NCI-H510A (cell line): ENCODE measurements around the gene ZNF410.

Source experiments
- DNase-seq: peaks from one replicate; lab custom pipeline; 2025; lab: John Stamatoyannopoulos, UW

The ZNF410 gene

DNA sequence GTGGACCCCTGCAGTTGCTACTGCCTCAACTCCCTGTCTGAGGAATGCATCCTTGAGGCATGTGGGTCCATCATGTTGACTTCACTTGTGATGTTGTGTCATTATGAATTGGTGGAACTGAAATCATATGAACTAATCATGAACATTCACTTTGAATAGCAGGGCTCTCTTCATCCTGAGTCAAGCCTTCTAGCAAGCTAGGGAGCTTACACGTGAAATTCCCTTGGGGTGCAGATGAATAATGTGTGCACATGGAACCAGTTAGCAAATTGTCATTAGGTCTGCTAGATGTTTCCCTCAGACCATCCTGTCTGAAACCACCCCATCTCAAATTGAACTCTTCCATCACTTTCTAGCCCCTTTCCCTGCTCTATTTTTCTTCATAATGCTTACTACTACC lies 67.1 kb downstream of the ZNF410 start:
- no peak for DNase-seq

DNA sequence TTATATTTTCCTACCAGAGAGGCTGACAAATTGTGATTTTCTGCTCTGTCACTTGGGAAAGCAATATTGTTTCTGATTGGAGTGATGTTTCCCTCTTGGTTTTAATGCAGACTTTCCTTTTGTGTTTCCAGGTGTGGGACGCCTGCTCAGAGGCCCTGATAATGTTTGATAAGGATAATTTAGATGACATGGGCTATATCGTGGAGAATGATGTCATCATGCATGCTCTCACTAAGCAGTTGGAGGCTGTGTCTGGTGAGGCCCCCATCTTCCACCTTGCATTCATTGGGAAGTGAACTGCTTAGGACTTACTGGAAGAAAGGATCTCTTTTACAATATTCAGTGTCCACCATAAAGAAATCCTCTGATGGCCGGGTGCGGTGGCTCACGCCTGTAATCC lies 69.0 kb downstream of the ZNF410 start:
- no peak for DNase-seq

DNA sequence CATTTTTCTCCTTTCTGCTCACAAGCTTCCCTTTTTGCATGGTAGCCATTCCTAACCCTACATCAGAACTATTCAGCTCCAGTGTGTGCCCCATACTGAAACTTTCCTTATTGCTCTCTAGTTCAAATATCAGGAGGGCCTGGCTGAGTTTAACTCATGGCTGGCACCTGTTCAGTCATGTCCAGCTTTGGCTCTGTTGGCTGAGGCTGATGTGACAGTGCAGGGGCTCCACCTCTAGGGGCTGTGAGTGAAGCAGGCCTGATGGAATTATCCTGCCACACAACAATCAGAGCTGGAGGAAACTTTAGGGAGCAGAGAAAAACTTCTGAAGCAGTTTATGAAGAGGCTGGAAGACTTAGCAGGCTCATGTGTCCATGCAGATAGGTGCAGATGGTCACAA lies 71.9 kb downstream of the ZNF410 start:
- no peak for DNase-seq

DNA sequence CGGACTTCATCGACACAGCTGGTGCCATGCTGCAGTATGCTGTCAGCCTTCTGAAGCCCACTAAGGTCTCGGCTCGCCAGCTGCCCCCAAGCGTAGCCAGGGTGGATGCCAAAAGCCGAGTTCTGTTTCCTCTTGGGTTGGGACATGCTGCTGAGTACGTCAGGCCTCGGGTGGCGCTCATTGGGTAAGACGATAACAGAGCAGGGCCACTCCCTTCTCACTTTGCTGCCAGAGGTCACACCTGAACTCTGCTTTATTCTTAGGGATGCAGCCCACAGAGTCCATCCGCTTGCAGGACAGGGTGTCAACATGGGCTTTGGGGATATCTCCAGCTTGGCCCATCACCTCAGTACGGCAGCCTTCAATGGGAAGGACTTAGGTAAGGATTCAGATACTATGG lies 74.5 kb downstream of the ZNF410 start:
- DNase-seq = no peak

DNA sequence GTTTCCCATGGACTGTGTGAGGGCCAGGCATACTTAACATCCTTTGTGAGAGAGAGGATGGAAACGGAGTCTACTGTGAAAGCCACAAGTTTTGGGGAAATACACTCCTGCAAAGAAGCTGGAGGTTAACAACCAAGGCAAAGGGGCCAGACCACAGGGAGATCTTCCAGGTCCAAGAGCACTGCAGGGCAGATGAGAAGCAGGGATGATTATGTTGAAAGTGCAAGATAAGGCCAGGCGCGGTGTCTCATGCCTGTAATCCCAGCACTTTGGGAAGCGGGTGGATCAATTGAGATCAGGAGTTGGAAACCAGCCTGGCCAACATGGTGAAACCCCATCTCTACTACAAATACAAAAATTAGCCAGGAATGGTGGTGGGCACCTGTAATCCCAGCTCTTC lies 78.6 kb downstream of the ZNF410 start:
- DNase-seq = no peak

DNA sequence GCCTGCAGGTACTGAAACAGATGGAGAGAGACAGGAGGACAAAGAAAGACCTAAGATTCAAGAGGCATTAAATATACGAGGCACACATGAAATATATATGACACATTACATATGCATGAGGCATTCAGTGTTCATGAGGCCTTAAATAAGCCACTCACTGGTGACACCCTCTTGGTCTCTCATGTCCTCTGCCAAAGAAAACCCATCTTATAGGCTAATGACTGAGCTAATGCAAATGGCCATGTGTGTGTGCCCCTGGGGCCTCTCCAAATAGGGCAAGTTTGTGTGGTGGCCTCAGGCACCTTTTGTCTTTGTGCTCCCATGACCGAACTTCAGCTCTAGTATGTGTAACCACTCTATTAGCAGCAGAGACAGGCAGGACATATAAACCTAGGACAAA lies 82.2 kb downstream of the ZNF410 start:
- DNase-seq = no peak

DNA sequence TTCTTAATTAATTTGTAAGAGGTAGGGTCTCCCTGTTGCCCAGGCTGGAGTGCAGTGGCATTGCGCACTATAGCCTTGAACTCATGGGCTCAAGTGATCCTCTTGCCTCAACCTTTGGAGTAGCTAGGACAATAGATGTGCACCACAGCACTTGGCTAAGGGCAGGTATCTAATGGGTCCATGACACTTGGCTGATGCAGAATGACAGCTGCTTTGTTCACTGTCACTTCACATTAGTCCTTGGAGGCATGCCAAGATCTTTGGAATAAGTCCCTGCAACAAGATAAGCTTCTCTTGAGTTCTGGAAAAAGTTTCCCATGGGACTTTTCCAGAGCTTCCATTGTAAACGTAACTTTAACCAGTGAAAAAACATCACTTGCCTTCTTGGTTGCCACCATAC lies 86.8 kb downstream of the ZNF410 start:
- DNase-seq = no peak

DNA sequence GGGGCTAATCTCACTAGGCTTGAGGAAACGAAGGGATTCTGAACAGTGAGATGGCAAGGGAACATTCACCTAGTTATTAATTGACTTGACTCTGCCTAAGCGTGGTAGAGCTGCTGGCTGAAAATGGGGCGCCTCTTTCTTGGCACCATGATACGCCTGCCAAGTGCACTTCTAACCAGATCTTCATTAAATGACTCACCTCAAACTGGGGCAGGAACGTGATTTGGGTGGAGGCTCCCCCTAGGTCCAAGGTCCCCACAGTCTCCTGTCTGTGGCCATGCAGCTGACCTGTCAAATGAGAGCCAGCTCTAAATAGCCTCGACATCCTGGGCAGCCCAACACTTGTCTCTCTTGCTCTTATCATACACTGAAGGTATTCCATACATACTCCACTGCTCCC lies 89.5 kb downstream of the ZNF410 start:
- DNase-seq = no peak

DNA sequence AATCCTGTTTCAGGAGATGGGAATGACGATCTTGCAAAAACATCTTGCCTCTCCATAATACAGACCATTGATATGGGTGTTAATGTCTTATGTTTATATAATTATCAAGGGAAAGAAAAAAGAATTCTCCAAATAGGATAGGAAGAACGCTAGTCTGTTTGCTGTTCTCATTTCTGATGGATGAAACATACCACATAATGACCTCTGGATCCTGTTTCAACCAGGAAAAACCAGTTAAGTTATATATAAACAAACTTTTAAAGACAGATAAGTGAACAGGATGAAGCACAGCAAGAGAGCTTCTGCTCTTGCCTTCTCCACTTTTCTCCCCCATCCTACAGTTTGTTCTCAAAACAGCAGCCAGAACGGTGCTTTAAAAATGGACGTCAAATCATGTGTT lies 91.2 kb downstream of the ZNF410 start:
- no peak for DNase-seq
